ENCODE data around the gene PPP2R3A.

DNA sequence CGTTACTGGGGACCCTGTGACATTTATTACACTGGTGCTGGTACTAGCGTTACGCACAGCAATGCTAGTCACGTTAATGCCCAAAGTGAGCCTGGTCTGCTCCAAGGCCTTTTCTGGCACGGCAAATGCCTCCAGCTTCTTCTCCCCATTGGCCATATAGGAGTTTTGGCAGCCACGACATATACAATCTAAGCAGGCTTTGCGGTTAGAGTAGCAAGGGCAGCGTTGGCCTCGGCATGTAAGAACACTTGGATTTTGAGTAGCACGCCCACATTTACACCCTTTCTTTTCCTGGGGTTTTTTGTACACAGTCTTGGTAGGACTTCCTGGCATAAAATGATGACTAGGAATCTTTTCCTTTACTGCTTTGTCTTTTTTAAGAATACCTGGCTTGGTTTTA, 185.7 kb downstream of the PPP2R3A start:
- TF ChIP-seq GATA2 (IDR thresholded peaks at IDR 0.05; ENCODE audit: low read depth, low read length), result no peak
- no peak for TF ChIP-seq GATA3 (IDR thresholded peaks at IDR 0.05; ENCODE audit: low read depth, low read length)
